MM.1S (cell line): Measurements from ENCODE around the gene COQ7.

Source experiments
- DNase-seq: peaks from one replicate; pipeline ENCODE4 v3.0.0-alpha.2; 2015
- H2AFZ ChIP-seq: fragments of 300-600 bp; sonication (generic); 2 replicates; pipeline ENCODE4 v1.6.0; 2016; ENCODE audit warnings: antibody characterized with exemption, low read length
- H3F3A ChIP-seq: fragments of 300-600 bp; sonication (generic); 2 replicates; pipeline ENCODE4 v1.6.1; 2016; ENCODE audit warnings: mild to moderate bottlenecking, antibody characterized with exemption, low read length, moderate library complexity, mixed read lengths; ENCODE audit not compliant: insufficient read depth
- H3K27ac ChIP-seq: fragments of 300-600 bp; sonication (generic); 2 replicates; pipeline ENCODE4 v1.5.1; 2016; ENCODE audit warnings: mild to moderate bottlenecking, low read length
- H3K27me3 ChIP-seq: fragments of 300-600 bp; sonication (generic); replicated peaks from 2 replicates; pipeline ENCODE4 v1.6.0; 2016; ENCODE audit warnings: low read length; ENCODE audit not compliant: insufficient read depth
- H3K36me3 ChIP-seq: fragments of 300-600 bp; sonication (generic); replicated peaks from 2 replicates; pipeline ENCODE4 v1.6.1; 2016; ENCODE audit warnings: mild to moderate bottlenecking, low read length, mixed read lengths; ENCODE audit not compliant: insufficient read depth
- H3K4me1 ChIP-seq: fragments of 300-600 bp; sonication (generic); 2 replicates; pipeline ENCODE4 v1.6.1; 2016; ENCODE audit warnings: low read length, mixed read lengths
- H3K4me2 ChIP-seq: fragments of 300-600 bp; sonication (generic); 2 replicates; pipeline ENCODE4 v1.6.0; 2016; ENCODE audit warnings: low read depth, low read length
- H3K4me3 ChIP-seq: fragments of 300-600 bp; sonication (generic); 2 replicates; pipeline ENCODE4 v1.5.1; 2016; ENCODE audit warnings: low read length, mixed read lengths
- H3K79me2 ChIP-seq: fragments of 300-600 bp; sonication (generic); 2 replicates; pipeline ENCODE4 v1.6.1; 2016; ENCODE audit warnings: mixed run types, low read length, mixed read lengths
- H3K9ac ChIP-seq: fragments of 300-600 bp; sonication (generic); 2 replicates; pipeline ENCODE4 v1.6.1; 2016; ENCODE audit warnings: low read length, mixed read lengths
- H3K9me2 ChIP-seq: fragments of 300-600 bp; sonication (generic); replicated peaks from 2 replicates; pipeline ENCODE4 v1.6.1; 2016; ENCODE audit warnings: mild to moderate bottlenecking, low read length, mixed read lengths; ENCODE audit not compliant: insufficient read depth
- H3K9me3 ChIP-seq: fragments of 300-600 bp; sonication (generic); replicated peaks from 2 replicates; pipeline ENCODE4 v1.6.1; 2016; ENCODE audit warnings: mild to moderate bottlenecking, low read length, mixed read lengths; ENCODE audit not compliant: insufficient read depth
- H4K20me1 ChIP-seq: fragments of 300-600 bp; sonication (generic); 2 replicates; pipeline ENCODE4 v1.6.1; 2016; ENCODE audit warnings: mild to moderate bottlenecking, low read length, moderate library complexity, mixed read lengths; ENCODE audit not compliant: insufficient read depth
- EZH2 ChIP-seq: fragments of 300-600 bp; sonication (generic); optimal IDR thresholded peaks from 2 replicates; pipeline ENCODE3; 2017; ENCODE audit warnings: low read depth, mild to moderate bottlenecking, antibody characterized with exemption, low read length, mixed read lengths
- EZH2phosphoT487 ChIP-seq: fragments of 300-600 bp; sonication (generic); IDR thresholded peaks from 2 replicates; pipeline ENCODE4 v1.6.1; 2018; ENCODE audit warnings: antibody characterized with exemption, low read length
- TF ChIP-seq, protein P1 (sequence below): fragments of 300-600 bp; sonication (generic); IDR thresholded peaks from 2 replicates; pipeline ENCODE4 v1.5.1; 2016; ENCODE audit warnings: antibody characterized with exemption, low read length, mixed read lengths

The COQ7 gene

GRCh38 chr16:19033761-19034160, 33.7 kb upstream of the COQ7 start:
- no peak for DNase-seq
- Histone ChIP-seq H3K9ac (no peak overlapping the region), H3K36me3 (no peaks in the 10 kb centered on the region), H2AFZ (no peak overlapping the region), H3K4me1 (no peaks in the 10 kb centered on the region), H3F3A (no peaks in the 10 kb centered on the region), H3K27me3 (no peaks in the 10 kb centered on the region), H4K20me1 (no peaks in the 10 kb centered on the region), H3K4me2 (no peak overlapping the region), H3K9me3 (no peaks in the 10 kb centered on the region), H3K9me2 (no peaks in the 10 kb centered on the region), H3K27ac (no peak overlapping the region), H3K79me2 (no peaks in the 10 kb centered on the region), H3K4me3 (no peak overlapping the region)
- TF ChIP-seq EZH2phosphoT487 (no peak), EZH2 (no peak)
- TF ChIP-seq, protein P1, sequence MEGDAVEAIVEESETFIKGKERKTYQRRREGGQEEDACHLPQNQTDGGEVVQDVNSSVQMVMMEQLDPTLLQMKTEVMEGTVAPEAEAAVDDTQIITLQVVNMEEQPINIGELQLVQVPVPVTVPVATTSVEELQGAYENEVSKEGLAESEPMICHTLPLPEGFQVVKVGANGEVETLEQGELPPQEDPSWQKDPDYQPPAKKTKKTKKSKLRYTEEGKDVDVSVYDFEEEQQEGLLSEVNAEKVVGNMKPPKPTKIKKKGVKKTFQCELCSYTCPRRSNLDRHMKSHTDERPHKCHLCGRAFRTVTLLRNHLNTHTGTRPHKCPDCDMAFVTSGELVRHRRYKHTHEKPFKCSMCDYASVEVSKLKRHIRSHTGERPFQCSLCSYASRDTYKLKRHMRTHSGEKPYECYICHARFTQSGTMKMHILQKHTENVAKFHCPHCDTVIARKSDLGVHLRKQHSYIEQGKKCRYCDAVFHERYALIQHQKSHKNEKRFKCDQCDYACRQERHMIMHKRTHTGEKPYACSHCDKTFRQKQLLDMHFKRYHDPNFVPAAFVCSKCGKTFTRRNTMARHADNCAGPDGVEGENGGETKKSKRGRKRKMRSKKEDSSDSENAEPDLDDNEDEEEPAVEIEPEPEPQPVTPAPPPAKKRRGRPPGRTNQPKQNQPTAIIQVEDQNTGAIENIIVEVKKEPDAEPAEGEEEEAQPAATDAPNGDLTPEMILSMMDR, result no peak

DNA sequence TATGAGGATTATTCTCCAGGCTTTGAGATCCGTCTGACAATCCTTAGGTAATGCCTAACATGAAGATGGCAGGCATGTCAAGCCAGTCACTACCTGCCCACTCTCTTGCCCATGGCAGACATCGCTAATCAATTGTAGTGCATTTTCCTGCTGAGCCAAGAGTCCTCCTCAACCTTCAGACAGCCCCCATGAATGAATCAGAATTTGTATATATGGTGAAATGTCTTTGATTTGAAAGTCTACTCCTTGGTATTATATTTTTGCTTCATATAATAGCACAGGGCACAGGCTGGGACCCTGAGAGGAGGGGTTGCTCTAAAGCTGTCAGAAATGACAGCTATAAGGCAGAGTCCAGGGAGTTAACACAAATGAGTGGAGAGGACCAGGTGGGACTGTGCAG, 27.0 kb upstream of the COQ7 start:
- no peaks in the 10 kb centered on the region for H3K4me1 ChIP-seq
- no peaks in the 10 kb centered on the region for H3F3A ChIP-seq
- H3K27ac ChIP-seq, result no peak overlapping the region
- no peaks in the 10 kb centered on the region for H3K9me2 ChIP-seq
- no peak overlapping the region for H3K4me3 ChIP-seq
- H3K36me3 ChIP-seq, result no peaks in the 10 kb centered on the region
- H3K9ac ChIP-seq, result no peak overlapping the region
- no peak for DNase-seq
- no peaks in the 10 kb centered on the region for H3K79me2 ChIP-seq
- no peaks in the 10 kb centered on the region for H4K20me1 ChIP-seq
- H2AFZ ChIP-seq, result no peak overlapping the region
- TF ChIP-seq EZH2, result no peak
- TF ChIP-seq, protein P1, result no peak
- H3K27me3 ChIP-seq, result no peaks in the 10 kb centered on the region
- no peaks in the 10 kb centered on the region for H3K9me3 ChIP-seq
- no peak overlapping the region for H3K4me2 ChIP-seq

DNA sequence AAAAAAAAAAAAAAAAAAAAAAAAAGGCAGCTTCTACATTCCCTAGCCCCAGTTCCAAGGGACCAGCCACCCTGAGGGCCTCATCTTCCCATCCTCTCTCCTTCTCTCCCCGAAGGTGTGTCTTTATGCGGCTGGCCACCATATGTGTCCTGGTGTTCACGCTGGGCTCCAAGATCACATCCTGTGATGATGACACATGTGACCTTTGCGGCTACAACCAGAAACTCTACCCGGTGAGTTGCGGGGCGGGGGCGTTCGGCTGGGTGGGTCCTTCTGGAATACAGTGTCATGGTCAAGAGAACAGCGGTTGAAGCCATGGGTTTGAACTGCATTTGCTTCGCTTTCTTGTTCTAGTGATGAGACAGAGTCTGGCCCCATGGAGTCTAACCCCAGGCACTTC, 22.6 kb upstream of the COQ7 start:
- H3K9ac ChIP-seq, result no peak overlapping the region
- no peaks in the 10 kb centered on the region for H3K79me2 ChIP-seq
- no peak overlapping the region for H3K4me2 ChIP-seq
- TF ChIP-seq, protein P1, result no peak
- TF ChIP-seq EZH2phosphoT487 (no peak), EZH2 (no peak)
- H3F3A ChIP-seq, result no peaks in the 10 kb centered on the region
- no peaks in the 10 kb centered on the region for H3K27me3 ChIP-seq
- no peaks in the 10 kb centered on the region for H3K9me2 ChIP-seq
- no peak for DNase-seq
- no peak overlapping the region for H3K4me3 ChIP-seq
- H2AFZ ChIP-seq, result no peak overlapping the region
- H3K27ac ChIP-seq, result no peak overlapping the region
- H3K4me1 ChIP-seq, result no peaks in the 10 kb centered on the region
- no peaks in the 10 kb centered on the region for H3K36me3 ChIP-seq
- no peaks in the 10 kb centered on the region for H4K20me1 ChIP-seq
- H3K9me3 ChIP-seq, result no peaks in the 10 kb centered on the region

GRCh38 chr16:19046062-19046461, 21.4 kb upstream of the COQ7 start:
- H3F3A ChIP-seq, result no peaks in the 10 kb centered on the region
- H3K9me3 ChIP-seq, result no peaks in the 10 kb centered on the region
- no peaks in the 10 kb centered on the region for H3K79me2 ChIP-seq
- DNase-seq, result no peak
- H3K4me2 ChIP-seq, result no peak overlapping the region
- H4K20me1 ChIP-seq, result no peaks in the 10 kb centered on the region
- no peaks in the 10 kb centered on the region for H3K4me1 ChIP-seq
- no peaks in the 10 kb centered on the region for H3K9me2 ChIP-seq
- no peaks in the 10 kb centered on the region for H3K36me3 ChIP-seq
- no peak overlapping the region for H3K4me3 ChIP-seq
- no peak overlapping the region for H2AFZ ChIP-seq
- TF ChIP-seq EZH2 (no peak), EZH2phosphoT487 (no peak)
- TF ChIP-seq, protein P1, result no peak
- H3K9ac ChIP-seq, result no peak overlapping the region
- H3K27me3 ChIP-seq, result no peaks in the 10 kb centered on the region
- no peak overlapping the region for H3K27ac ChIP-seq
